ENCODE data around the gene ETNK2. TPM values are rescaled to one million over a fixed set of nuclear protein-coding genes. Genes with fewer than 3 reads are reported as not detected.

The ETNK2 gene
- total RNA-seq, 2 donors from 2014 or later: 5.6 to 17.5 TPM

DNA sequence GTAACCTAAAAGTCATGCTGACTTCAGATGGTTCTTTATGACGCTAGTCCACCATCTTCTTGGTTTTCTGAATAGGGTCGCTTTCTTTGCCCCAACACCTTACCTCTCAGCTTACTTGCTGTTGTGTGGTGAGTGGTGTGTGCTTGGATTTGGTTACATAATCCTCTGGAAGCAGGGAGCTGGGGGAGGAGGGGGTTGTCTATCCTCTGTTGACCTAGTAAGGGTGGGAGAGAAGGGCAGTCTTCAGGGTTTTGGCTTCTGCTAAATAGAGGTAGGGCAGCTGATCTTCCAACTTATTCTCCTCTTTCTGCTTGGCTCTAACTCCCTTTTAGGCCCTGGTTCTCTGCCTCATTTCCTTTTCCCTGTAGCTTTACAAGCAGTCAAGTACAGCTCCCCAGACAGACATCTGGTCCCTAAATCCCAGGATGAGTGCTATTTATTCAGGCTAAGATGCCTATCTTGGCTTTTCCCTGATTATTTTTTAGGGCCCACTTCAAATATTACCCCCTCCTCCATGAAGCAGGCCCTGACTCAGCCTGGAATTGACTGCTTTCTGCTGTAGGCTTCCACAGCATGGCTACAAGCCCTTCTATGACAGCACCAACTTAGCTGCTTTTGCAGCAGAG is 20.7 kb upstream of the ETNK2 start:
- no peak for DNase-seq (ENCODE audit: low spot score)
- Histone ChIP-seq H3K4me1 (no peaks in the 10 kb centered on the region), H3K27me3 (no peaks in the 10 kb centered on the region), H3K36me3 (no peaks in the 10 kb centered on the region), H3K9me3 (peaks cover 9 to 27% of the 10 kb centered on the region in 2 donors), H3K4me3 (no peak overlapping the region), H3K27ac (no peak overlapping the region)
- TF ChIP-seq, protein P1, sequence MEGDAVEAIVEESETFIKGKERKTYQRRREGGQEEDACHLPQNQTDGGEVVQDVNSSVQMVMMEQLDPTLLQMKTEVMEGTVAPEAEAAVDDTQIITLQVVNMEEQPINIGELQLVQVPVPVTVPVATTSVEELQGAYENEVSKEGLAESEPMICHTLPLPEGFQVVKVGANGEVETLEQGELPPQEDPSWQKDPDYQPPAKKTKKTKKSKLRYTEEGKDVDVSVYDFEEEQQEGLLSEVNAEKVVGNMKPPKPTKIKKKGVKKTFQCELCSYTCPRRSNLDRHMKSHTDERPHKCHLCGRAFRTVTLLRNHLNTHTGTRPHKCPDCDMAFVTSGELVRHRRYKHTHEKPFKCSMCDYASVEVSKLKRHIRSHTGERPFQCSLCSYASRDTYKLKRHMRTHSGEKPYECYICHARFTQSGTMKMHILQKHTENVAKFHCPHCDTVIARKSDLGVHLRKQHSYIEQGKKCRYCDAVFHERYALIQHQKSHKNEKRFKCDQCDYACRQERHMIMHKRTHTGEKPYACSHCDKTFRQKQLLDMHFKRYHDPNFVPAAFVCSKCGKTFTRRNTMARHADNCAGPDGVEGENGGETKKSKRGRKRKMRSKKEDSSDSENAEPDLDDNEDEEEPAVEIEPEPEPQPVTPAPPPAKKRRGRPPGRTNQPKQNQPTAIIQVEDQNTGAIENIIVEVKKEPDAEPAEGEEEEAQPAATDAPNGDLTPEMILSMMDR (IDR thresholded peaks at IDR 0.05): no peak

DNA sequence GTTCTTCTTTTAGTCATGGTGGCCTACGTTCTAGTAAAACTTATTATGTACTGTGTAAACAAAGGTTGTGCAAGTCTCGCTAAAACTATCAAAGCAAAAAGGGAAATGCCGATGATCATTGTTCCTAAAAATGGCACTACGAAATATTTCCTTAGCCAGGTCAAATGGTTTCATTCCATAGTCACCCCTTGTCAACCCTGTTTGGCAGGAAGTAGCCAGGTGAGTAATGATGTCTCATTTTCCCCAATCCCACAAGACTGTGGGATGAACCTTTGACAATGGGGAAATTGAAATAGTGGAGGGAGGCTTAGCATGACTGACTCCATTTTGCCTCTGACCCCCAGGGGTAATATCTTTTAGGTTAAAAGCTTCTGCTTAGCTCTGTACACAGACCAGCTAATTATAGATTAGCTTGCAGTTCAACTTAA is 19.9 kb upstream of the ETNK2 start:
- H3K4me1 ChIP-seq: no peaks in the 10 kb centered on the region
- TF ChIP-seq, protein P1 (IDR thresholded peaks at IDR 0.05): no peak
- H3K36me3 ChIP-seq: no peaks in the 10 kb centered on the region
- H3K4me3 ChIP-seq: no peak overlapping the region
- H3K9me3 ChIP-seq: peaks cover 9 to 27% of the 10 kb centered on the region in 2 donors
- H3K27me3 ChIP-seq: no peaks in the 10 kb centered on the region
- no peak overlapping the region for H3K27ac ChIP-seq
- no peak for DNase-seq (ENCODE audit: low spot score)

DNA sequence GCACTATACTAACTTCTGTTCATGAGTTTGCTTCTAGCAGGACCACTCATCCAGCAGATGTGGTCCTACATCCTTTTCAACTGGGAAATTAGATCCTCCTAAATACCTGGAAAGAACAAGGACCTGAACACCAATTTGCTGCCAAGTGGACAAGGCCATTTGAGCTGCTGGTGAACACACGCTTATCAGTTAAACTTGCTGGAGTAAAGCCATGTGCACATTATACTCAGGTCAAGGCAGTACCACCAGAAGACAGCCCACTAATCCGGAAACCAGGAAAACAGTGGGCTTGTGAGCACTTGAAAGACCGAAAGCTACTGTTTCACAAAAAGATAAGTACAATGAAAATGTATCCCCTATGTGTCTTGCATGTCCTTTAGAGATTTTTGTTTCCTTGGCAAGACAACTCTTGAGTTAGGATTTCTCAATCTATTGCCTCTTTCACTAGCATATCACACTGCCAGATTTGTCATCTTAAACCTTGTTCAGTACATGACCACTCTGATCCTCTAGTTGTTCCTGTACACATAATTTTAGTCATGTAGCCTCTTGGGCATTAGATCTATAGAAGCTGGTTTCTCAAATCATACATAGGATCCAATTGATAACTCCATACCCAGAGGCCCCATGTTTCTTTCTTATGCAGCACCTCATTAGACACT is 18.8 kb upstream of the ETNK2 start:
- Histone ChIP-seq H3K9me3 (peaks cover 9 to 27% of the 10 kb centered on the region in 2 donors), H3K4me1 (no peaks in the 10 kb centered on the region), H3K27me3 (no peaks in the 10 kb centered on the region), H3K36me3 (no peaks in the 10 kb centered on the region), H3K4me3 (no peak overlapping the region), H3K27ac (no peak overlapping the region)
- DNase-seq (ENCODE audit: low spot score): no peak
- TF ChIP-seq, protein P1 (IDR thresholded peaks at IDR 0.05): no peak

DNA sequence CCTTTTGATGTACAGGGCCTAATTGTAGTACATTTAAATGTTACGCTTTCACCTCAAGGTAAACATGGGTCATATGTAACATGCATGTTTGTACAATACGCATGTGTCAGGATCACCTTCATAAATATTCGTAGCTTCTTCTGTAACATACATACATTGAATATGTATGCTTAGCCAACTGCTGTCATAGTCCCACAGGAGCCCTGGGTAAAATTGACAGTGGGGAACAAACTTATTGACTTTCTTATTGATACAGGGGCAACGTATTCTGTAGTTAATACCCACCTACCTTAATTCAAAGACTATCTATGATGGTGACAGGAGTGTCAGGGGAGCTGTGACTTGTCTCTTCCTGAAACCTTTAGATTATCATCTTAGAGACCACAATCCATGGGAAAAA is 18.0 kb upstream of the ETNK2 start:
- TF ChIP-seq, protein P1 (IDR thresholded peaks at IDR 0.05): no peak

DNA sequence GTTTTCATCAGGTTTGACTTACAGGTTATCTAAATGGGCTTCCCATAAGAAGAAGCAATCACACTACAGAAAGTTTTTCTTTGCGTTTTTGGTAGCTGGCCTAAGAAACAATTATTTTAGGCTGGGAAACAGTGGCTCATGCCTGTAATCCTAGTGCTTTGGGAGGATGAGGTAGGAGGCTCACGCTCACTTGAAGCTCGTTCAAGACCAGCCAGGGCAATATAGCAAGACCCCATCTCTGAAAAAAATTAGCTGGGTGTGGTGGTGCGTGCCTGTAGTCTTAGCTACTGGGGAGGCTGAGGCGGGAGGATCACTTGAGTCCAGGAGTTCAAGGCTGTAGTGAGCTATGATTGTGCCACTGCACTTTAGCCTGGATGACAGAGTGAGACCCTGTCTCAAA is 15.9 kb upstream of the ETNK2 start:
- peaks cover 9 to 27% of the 10 kb centered on the region in 2 donors for H3K9me3 ChIP-seq
- H3K27ac ChIP-seq: no peak overlapping the region
- H3K4me3 ChIP-seq: no peak overlapping the region
- H3K27me3 ChIP-seq: no peaks in the 10 kb centered on the region
- H3K4me1 ChIP-seq: no peaks in the 10 kb centered on the region
- DNase-seq (ENCODE audit: low spot score): no peak
- TF ChIP-seq, protein P1 (IDR thresholded peaks at IDR 0.05): no peak
- no peaks in the 10 kb centered on the region for H3K36me3 ChIP-seq

More for the DNA sequence above, 18.0 kb upstream of the ETNK2 start:
- Histone ChIP-seq H3K4me3 (no peak overlapping the region), H3K27ac (no peak overlapping the region), H3K4me1 (no peaks in the 10 kb centered on the region), H3K36me3 (no peaks in the 10 kb centered on the region), H3K9me3 (peaks cover 9 to 27% of the 10 kb centered on the region in 2 donors), H3K27me3 (no peaks in the 10 kb centered on the region)
- no peak for DNase-seq (ENCODE audit: low spot score)
